ENCODE results near the gene BRD2. TPM values are rescaled to one million over a fixed set of nuclear protein-coding genes. Genes with fewer than 3 reads are reported as not detected.

Gene BRD2
- total RNA-seq, 2 experiments from 2014 or later, result 340 to 378 TPM

DNA sequence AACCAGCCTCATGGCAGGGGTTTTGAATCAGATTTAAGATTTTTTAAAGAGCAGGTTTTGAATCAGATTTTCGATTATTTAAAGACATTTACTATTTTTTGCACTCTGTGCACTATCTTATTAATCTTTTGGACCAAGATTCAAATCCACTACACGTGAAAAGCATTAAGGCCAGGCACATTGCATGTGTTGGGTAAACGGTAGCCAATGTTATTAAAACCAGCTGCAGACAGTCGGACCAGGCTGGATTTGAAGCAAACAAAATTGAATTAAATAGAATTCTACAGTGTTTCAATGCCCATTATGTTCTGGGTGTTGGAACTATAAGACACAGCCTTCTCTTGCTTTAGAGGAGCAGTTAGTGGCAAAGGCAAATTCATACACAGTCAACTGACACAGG is 33.3 kb downstream of the BRD2 start:
- intact Hi-C loops (cut with DNase I, micrococcal nuclease), result no loop called here
- Mint-ChIP-seq H3K4me3 (no peak overlapping the region), H3K27ac (no peak overlapping the region), H3K36me3 (ENCODE audit: low read depth) (no peaks in the 10 kb centered on the region), H3K9me3 (no peaks in the 10 kb centered on the region), H3K4me1 (ENCODE audit: low read depth) (peaks cover 7% of the 10 kb centered on the region), H3K27me3 (peaks cover 15% of the 10 kb centered on the region)
- no peaks in the 10 kb centered on the region for H3K36me3 ChIP-seq (ENCODE audit: insufficient read depth, low read length)
- H3K4me1 ChIP-seq (ENCODE audit: insufficient read depth, low read length), result peaks cover 4% of the 10 kb centered on the region
- no peak for DNase-seq
- H3K4me3 ChIP-seq (ENCODE audit: low read length), result no peak overlapping the region
- CTCF ChIA-PET, result no interaction called here
- H3K27ac ChIP-seq (ENCODE audit: low read depth in 1 of 2, low read length in 2 of 2), result no peak overlapping the region
- TF ChIP-seq, protein P1, sequence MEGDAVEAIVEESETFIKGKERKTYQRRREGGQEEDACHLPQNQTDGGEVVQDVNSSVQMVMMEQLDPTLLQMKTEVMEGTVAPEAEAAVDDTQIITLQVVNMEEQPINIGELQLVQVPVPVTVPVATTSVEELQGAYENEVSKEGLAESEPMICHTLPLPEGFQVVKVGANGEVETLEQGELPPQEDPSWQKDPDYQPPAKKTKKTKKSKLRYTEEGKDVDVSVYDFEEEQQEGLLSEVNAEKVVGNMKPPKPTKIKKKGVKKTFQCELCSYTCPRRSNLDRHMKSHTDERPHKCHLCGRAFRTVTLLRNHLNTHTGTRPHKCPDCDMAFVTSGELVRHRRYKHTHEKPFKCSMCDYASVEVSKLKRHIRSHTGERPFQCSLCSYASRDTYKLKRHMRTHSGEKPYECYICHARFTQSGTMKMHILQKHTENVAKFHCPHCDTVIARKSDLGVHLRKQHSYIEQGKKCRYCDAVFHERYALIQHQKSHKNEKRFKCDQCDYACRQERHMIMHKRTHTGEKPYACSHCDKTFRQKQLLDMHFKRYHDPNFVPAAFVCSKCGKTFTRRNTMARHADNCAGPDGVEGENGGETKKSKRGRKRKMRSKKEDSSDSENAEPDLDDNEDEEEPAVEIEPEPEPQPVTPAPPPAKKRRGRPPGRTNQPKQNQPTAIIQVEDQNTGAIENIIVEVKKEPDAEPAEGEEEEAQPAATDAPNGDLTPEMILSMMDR (IDR thresholded peaks at IDR 0.05), result no peak
- POLR2A ChIA-PET, result interaction anchor here (1.1 kb wide), 1 partner anchor 30 kb away, joined by 3 read pairs; no protein-coding TSS in a partner anchor
- H3K9me3 ChIP-seq (ENCODE audit: control insufficient read depth in 1 of 2, insufficient read depth in 1 of 2, low read length in 2 of 2), result no peaks in the 10 kb centered on the region
- H3K27me3 ChIP-seq (ENCODE audit: control insufficient read depth in 1 of 2, insufficient read depth in 2 of 2, low read length in 2 of 2), result peaks cover 4 to 6% of the 10 kb centered on the region in 2 experiments
- ATAC-seq (ENCODE audit: poor library complexity), result no peak

DNA sequence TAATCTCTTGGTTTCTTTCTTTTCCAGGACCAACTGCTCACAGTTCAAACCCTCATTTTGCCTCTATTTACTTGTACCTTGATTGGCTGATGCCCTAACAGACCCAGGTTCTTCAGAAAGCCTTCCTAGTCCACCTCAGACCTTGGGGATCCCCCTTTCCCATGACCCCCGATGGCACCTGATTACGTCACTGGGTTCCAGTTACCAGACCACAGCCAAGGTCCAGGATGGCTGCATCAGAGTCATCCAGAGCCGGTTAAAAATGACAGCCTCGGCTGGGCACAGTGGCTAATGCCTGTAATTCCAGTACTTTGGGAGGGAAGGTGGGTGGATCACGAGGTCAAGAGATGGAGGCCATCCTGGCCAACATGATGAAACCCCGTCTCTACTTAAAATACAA is 36.5 kb downstream of the BRD2 start:
- Mint-ChIP-seq H3K4me3 (no peak overlapping the region), H3K36me3 (ENCODE audit: low read depth) (no peaks in the 10 kb centered on the region), H3K9me3 (no peaks in the 10 kb centered on the region), H3K4me1 (ENCODE audit: low read depth) (peaks cover 24% of the 10 kb centered on the region), H3K27ac (no peak overlapping the region), H3K27me3 (peaks cover 14% of the 10 kb centered on the region)
- H3K9me3 ChIP-seq (ENCODE audit: control insufficient read depth in 1 of 2, insufficient read depth in 1 of 2, low read length in 2 of 2), result no peaks in the 10 kb centered on the region
- H3K4me1 ChIP-seq (ENCODE audit: insufficient read depth, low read length), result peaks cover 14% of the 10 kb centered on the region
- ChIA-PET POLR2A (no interaction called here), CTCF (no interaction called here)
- ATAC-seq (ENCODE audit: poor library complexity), result no peak
- intact Hi-C loops (cut with DNase I, micrococcal nuclease), result no loop called here
- no peak for DNase-seq
- no peak overlapping the region for H3K27ac ChIP-seq (ENCODE audit: low read depth in 1 of 2, low read length in 2 of 2)
- no peaks in the 10 kb centered on the region for H3K36me3 ChIP-seq (ENCODE audit: insufficient read depth, low read length)
- TF ChIP-seq, protein P1 (IDR thresholded peaks at IDR 0.05), result no peak
- H3K4me3 ChIP-seq (ENCODE audit: low read length), result no peak overlapping the region
- H3K27me3 ChIP-seq (ENCODE audit: control insufficient read depth in 1 of 2, insufficient read depth in 2 of 2, low read length in 2 of 2), result peaks cover 6 to 13% of the 10 kb centered on the region in 2 experiments

DNA sequence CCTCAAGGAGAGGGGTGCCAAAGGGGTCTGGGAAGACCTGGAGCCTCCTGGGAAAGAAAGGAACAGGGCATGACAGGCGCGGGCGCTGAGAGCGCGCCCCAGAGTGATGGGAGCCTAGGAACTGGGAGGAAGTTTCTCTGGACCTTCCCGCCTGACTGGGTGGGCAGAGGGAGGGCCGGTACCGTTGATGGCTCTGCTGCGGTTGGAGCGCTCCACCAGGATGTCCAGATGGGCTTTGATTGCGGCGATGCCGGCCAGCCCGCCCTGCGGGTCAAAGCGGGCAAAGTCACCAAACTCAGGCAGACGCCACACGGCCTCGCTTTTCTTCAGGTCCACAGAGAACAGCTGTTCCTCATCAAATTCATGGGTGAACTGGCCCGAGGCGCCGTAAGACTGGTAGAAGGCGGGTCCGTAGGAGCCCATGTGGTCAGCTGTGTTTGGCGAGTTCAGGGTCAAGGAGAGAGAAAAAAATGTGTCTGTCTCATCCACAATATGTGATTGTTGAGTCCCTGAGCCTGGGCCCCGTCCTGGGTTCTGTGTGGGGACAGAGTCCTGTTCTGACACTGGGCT is 39.5 kb downstream of the BRD2 start:
- H3K36me3 Mint-ChIP-seq (ENCODE audit: low read depth), result no peaks in the 10 kb centered on the region
- ChIA-PET CTCF (no interaction called here), POLR2A (no interaction called here)
- no peak for ATAC-seq (ENCODE audit: poor library complexity)
- H3K36me3 ChIP-seq (ENCODE audit: insufficient read depth, low read length), result no peaks in the 10 kb centered on the region
- DNase-seq, result no peak
- H3K27me3 Mint-ChIP-seq, result peaks cover 4% of the 10 kb centered on the region
- H3K4me1 ChIP-seq (ENCODE audit: insufficient read depth, low read length), result peaks cover 12% of the 10 kb centered on the region
- intact Hi-C loops (cut with DNase I, micrococcal nuclease), result no loop called here
- peaks cover 2 to 7% of the 10 kb centered on the region in 2 experiments for H3K27me3 ChIP-seq (ENCODE audit: control insufficient read depth in 1 of 2, insufficient read depth in 2 of 2, low read length in 2 of 2)
- TF ChIP-seq, protein P1 (IDR thresholded peaks at IDR 0.05), result no peak
- H3K27ac Mint-ChIP-seq, result no peak overlapping the region
- H3K4me3 Mint-ChIP-seq, result peak overlapping the region; percentile 56
- H3K27ac ChIP-seq (ENCODE audit: low read depth in 1 of 2, low read length in 2 of 2), result no peak overlapping the region
- H3K4me3 ChIP-seq (ENCODE audit: low read length), result no peak overlapping the region
- H3K9me3 ChIP-seq (ENCODE audit: control insufficient read depth in 1 of 2, insufficient read depth in 1 of 2, low read length in 2 of 2), result no peaks in the 10 kb centered on the region
- H3K9me3 Mint-ChIP-seq, result no peaks in the 10 kb centered on the region
- H3K4me1 Mint-ChIP-seq (ENCODE audit: low read depth), result peaks cover 23% of the 10 kb centered on the region
